Uterus (tissue), 2 donors: ENCODE results near the gene KCNG1.

Experiments used
- CTCF ChIP-seq, 4 experiments: fragments of 200-600 bp in 2 of 4; fragments of 450-650 bp in 2 of 4; sonication (generic) in 2 of 4; IDR thresholded peaks; one replicate each; pipeline ENCODE4 v1.5.1; 2016 to 2019; ENCODE audit warnings: antibody characterized with exemption in 4 of 4, mild to moderate bottlenecking in 2 of 4, moderate library complexity in 1 of 4
- POLR2A ChIP-seq, 2 donors: fragments of 450-650 bp; IDR thresholded peaks; one replicate each; pipeline ENCODE4 v1.6.1; 2016; ENCODE audit warnings: antibody characterized with exemption in 2 of 2, mild to moderate bottlenecking in 1 of 2, moderate library complexity in 1 of 2

GRCh38 chr20:50977066-50978021, 45.6 kb downstream of the KCNG1 start:
- TF ChIP-seq POLR2A (IDR thresholded peaks at IDR 0.05), result no peak
- no peak for TF ChIP-seq CTCF (IDR thresholded peaks at IDR 0.05)
